ENCODE data around the gene MSANTD1.

Gene MSANTD1

DNA sequence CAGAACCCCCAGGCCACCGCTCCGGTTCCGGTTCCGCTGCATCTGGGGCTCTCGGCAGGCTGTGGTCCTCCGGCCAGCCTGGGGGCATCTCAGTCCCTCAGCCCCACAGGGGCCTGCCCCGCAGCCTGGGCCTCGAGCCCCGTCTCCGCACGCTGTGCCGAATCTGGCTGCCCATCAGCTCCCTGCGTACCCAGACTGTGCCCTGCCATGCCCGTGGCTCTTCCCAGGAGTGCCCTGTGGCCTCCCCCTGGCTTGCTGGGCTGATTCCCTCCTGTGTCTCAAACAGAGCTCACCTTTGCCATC is 830 bp upstream of the MSANTD1 start:
- DNase-seq (ENCODE audit: low spot score), result no peak

DNA sequence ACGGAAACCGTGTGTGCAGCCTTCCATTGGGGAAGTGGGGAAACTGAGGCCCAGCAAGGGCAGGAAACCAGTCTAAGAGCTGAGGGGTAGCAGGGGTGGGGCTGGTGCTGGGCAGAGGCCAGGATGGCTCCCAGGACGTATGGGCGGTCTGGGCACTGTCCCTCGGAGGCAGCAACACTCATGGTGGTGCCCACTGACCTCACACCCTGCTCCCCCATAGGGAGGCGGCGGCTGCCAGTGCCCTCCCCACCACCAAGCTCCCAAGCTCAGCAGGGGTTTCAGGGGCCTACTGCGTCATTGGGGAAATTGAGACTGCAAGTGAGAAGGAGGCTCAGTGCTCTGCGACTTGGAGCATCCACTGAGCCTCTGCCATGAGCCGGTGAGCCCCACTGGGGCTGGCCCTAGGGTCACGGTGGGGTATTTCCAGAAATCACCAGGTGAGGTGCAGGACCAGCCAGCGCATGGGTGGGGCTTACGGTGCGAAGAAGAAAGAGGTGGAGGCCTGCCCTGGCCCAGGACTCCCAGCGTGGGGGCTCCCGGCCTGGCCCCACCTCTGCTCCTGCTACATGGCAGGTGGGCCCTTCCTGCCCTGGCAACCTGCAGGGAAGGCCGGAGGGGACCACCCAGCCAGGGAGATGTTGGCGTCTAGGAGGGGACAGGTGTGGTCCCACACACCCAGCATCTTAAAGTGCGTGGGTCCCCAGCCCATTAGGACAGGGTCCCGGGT is 915 bp downstream of the MSANTD1 start:
- DNase-seq (ENCODE audit: low spot score), result no peak

DNA sequence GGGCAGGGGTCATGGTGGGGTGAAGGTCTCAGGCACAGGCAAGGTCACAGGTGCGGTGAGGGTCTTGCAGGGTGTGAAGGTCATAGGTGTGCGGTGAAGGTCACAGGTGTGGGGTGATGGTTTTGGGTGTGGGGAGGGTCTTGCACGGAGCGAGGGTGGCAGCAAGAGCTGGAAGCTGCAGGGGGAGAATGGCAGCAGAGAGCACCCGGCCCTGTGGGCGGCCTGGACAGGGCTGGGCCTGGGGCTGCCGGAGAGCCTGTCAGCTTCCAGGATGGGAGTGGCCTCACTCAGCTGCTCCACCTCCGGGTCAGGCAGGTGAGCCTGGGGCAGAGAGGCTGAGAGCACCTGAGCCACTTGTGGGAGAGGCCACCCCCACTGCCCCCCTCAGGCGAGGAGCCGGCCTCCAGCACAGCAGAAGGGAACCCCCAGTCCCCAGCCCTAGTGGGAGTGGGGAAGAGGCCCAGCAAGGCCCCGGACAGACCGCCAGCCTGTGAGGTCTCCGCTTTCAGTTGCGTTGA is 1.5 kb downstream of the MSANTD1 start:
- DNase-seq (ENCODE audit: low spot score), result no peak

GRCh38 chr4:3250956-3251690 is 2.2 kb downstream of the MSANTD1 start:
- DNase-seq (ENCODE audit: low spot score), result no peak

GRCh38 chr4:3251691-3252479 is 2.9 kb downstream of the MSANTD1 start:
- no peak for DNase-seq (ENCODE audit: low spot score)

DNA sequence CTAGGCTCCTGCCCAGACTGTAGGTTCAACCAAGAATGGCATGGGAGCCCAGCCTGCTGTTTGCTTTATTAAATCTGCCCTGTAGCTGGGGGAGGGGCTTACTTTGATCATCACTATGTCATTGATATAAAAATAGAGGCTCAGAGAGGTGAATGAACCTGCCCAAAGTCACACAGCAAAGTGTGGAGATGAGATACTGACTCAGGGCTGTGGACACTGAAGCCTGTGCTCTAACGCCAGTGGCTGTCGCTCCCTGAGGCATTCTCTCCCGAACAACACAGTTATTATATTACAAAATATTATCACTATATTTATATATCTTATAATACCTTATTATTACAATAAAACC is 3.5 kb downstream of the MSANTD1 start:
- no peak for DNase-seq (ENCODE audit: low spot score)

DNA sequence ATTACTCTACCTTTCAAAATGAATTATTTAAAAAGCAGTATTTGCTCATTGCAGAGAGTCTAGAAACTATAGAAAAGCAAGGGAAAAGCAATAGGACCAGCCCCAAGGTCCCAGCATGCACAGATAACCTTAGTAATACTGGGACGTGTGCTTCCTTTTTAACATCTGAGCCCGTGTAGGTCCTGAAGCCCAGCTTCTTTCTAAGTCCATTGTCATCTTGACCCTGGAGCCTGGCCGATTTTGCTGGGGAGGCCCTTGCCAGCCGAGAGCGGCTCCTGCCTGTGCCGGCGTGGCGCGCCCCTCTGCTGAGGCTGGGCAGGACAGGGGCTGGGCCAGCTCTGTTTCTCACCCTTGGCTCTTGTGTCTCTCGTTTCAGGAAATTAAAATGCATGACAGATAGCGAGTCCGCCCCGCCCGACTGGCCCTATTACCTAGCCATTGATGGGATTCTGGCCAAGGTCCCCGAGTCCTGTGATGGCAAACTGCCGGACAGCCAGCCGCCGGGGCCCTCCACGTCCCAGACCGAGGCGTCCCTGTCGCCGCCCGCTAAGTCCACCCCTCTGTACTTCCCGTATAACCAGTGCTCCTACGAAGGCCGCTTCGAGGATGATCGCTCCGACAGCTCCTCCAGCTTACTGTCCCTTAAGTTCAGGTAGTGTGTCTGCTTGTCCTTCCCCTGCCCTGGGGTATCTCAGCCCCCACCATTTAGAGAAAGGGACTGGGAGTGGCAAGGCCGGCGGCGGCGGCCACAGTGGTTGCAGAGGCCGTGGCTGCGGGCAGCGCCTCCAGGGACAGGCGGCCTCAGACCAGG is 4.1 kb downstream of the MSANTD1 start:
- no peak for DNase-seq (ENCODE audit: low spot score)

DNA sequence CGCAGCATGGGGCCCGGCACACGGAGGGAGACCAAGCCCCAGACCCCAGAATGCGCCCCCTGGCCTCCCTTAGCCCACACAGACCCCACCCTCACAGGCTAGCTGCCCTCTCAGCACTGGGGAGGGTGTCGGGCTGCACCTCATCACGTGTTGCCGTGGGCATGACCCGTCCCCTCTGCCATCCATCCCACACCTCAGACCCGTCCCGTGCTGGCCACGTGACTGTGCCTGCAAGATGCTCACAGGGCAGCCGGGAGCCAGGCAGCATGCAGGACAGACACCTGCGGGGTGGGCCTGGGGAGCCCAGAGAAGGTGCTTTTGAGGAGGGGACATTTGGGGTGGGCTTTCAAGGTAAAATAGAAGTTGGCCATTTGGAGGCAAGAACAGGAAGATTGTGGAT is 4.8 kb downstream of the MSANTD1 start:
- no peak for DNase-seq (ENCODE audit: low spot score)

GRCh38 chr4:3254302-3255131 is 5.6 kb downstream of the MSANTD1 start:
- DNase-seq (ENCODE audit: low spot score), result no peak

GRCh38 chr4:3255611-3256186 is 6.7 kb downstream of the MSANTD1 start:
- DNase-seq (ENCODE audit: low spot score), result no peak

- no peak for DNase-seq (ENCODE audit: low spot score)
Measured at GRCh38 chr4:3256230-3257102, 7.5 kb downstream of the MSANTD1 start.

DNA sequence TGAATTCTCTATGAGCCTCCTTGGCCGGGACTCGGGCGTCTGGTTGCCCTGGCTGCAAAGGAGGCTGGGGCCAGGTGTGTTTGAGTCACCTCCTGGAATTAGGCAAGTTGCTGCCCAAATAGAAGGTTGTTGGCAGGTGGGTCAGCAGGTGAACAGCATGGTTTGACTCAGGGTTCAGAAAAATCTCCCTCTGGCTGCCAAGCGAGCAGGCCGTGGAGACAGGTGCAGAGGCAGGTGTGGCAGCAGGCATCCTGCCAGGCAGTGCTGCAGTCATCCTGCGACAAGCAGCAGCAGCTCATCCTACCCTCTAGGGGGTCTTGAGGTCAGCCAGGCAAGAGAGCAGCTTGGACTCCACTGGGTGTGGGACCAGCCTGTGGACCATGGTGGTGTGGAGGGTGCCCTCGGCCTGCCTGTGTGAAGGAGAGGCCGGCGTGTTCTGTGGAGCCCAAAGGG is 8.2 kb downstream of the MSANTD1 start:
- DNase-seq (ENCODE audit: low spot score), result no peak

DNA sequence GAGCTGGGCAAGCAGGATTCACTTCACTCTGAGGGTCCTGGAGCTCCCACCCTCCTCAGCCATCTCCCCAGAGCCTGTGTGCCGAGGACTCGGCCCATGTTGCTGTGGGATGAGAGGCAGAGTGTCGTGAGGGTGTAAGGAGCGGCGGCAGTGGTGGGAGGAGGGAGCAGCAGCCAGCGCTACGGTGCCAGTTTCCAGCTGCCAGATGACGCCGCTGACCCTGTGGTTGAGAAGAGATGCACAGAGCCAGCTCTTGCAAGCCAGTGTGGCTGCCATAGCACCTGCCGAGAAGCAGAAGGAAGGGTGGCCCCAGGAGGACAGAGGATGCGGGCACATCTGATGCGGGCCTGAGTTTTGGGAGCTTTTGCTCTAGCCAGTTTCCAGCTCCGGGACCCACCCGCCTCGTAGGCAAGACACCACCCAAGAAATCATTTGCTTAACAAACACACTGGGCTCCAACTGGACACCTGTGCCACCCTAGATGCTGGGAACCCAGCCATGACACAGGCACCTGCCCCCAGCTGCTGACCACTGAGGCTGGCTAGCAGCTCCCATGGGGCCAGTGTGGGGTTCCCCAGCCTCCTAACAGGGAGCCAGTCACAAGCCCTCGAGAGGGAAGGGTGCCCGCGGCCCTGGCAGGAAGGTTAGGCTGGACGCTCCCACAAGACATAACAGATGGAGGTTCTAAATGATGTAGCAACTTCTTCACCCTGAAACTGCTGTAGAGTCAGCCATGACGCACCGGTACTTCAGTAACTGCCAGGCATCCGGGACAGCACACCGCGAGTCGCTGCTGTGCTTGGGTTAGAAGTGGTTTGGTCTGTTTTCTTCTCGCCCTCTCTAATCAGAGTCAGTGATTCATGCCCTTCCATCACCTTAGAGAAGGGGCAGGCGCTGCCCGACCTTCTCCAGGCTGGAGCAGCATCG is 8.9 kb downstream of the MSANTD1 start:
- DNase-seq (ENCODE audit: low spot score), result peak; percentile 96

- no peak for DNase-seq (ENCODE audit: low spot score)
Measured at GRCh38 chr4:3261411-3262207, 12.7 kb downstream of the MSANTD1 start.

- no peak for DNase-seq (ENCODE audit: low spot score)
Measured at GRCh38 chr4:3262208-3263052, 13.5 kb downstream of the MSANTD1 start.

DNA sequence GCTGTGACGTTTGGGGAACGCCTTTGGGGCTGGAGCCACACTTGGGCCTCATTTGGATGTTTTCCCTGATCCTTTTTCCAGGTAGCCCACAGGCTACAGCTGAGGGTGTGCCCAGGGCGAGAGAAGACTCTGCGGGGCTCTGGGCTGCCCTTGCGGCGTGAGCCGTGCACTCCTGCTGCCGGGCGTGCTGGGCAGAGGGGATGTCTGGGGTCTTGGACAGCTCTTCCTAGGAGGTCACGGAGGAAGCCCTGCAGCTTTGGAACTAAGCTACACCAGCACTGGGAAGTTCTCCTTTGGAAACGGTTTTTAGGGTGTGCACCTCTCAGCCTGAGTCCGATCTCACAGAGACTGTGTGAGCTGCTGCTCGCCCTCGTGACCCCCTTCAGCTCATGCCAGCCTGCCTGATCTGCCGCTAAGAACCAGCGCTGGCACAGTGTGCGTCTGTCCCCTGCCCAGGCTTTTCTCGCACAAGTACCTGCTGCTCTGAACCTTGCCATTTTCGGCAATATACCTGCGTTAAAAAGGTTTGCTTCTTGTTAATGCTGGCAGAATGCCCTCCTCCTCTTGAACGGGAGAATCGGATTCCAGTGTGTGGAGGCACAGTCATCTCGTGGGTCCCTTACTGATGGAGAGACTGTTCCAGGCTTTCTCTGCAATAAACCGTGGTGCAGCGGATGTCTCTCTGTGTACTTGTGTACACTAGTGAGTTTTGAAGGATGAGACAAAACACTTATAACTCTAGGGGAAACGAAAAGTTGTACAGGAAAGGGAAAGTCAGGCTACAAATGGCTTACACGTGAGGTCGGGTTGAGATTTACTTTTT is 14.3 kb downstream of the MSANTD1 start:
- no peak for DNase-seq (ENCODE audit: low spot score)

All from RKO (cell line).